K562 (cell line): ENCODE measurements around the gene PTGES3L. TPM values are rescaled to one million over a fixed set of nuclear protein-coding genes. Genes with fewer than 3 reads are reported as not detected.

Source experiments
- ATAC-seq: fragments of 200-7000 bp; cut with Tn5 transposase; 3 replicates; pipeline ENCODE4 v1.9.1; 2020; ENCODE audit warnings: moderate library complexity
- BruUV-seq: library from RNA; stranded (reverse); fragments of 400-500 nt; replicated peaks from 2 replicates; lab custom pipeline; 2021; lab: Mats Ljungman, UMichigan
- CTCF ChIA-PET: fragments of 300-600 bp; formaldehyde crosslinking; extraction: SDS; loops from one replicate; lab custom pipeline; 2021; ENCODE audit warnings: low intra/inter-chr PET ratio; lab: Yijun Ruan, JAX
- POLR2A ChIA-PET: fragments of 300-600, 350-650 bp; sonication (Branson Sonifier 250); formaldehyde crosslinking; extraction: SDS; loops from one replicate; lab custom pipeline; 2021; ENCODE audit warnings: antibody characterized with exemption, inconsistent platforms; lab: Yijun Ruan, JAX
- DNase-seq, 4 experiments: peaks; one replicate each; pipeline versions ENCODE4 v3.0.0 to v3.0.0-alpha.2; 2011 to 2018; ENCODE audit warnings: low spot score in 3 of 4, mixed read lengths in 3 of 4; ENCODE audit errors: extremely low read depth in 1 of 4
- FAIRE-seq: peaks from 2 replicates; lab custom pipeline; 2011; peaks lifted over from hg19 to GRCh38; lab: Jason Lieb, UNC
- H2AFZ ChIP-seq: 2 replicates; pipeline ENCODE4 v1.6.0; 2011; ENCODE audit warnings: low read depth, low read length, control low read depth, inconsistent platforms
- H3K27ac ChIP-seq: fragments of 200-600 bp; 3 replicates; pipeline ENCODE4 v1.8.0; 2011; ENCODE audit warnings: low read depth, mild to moderate bottlenecking, control low read depth, inconsistent platforms, low read length, moderate library complexity, mixed read lengths; ENCODE audit errors: extremely low read depth
- H3K27me3 ChIP-seq, 2 experiments: fragments of 300-600 bp in 1 of 2; 2 replicates in 1 of 2; 3 replicates in 1 of 2; pipeline versions ENCODE4 v1.6.0 to v1.8.0; 2011; ENCODE audit warnings: inconsistent platforms in 2 of 2, low read length in 2 of 2, mild to moderate bottlenecking in 1 of 2, mixed read lengths in 1 of 2, moderate library complexity in 1 of 2; ENCODE audit not compliant: control insufficient read depth in 2 of 2, insufficient read depth in 2 of 2
- H3K36me3 ChIP-seq: fragments of 300-600 bp; 3 replicates; pipeline ENCODE4 v1.8.0; 2011; ENCODE audit warnings: mild to moderate bottlenecking, low read length, inconsistent platforms; ENCODE audit not compliant: control insufficient read depth, insufficient read depth
- H3K4me1 ChIP-seq, 2 experiments: fragments of 200-600 bp in 1 of 2; replicated peaks in 1 of 2; 2 replicates in 1 of 2; 3 replicates in 1 of 2; pipeline versions ENCODE4 v1.5.1 to v1.8.0; 2011; ENCODE audit warnings: inconsistent platforms in 2 of 2, low read length in 2 of 2, mild to moderate bottlenecking in 1 of 2, mixed read lengths in 1 of 2, moderate library complexity in 1 of 2; ENCODE audit not compliant: control insufficient read depth in 2 of 2, insufficient read depth in 2 of 2
- H3K4me2 ChIP-seq: 2 replicates; pipeline ENCODE4 v1.6.1; 2011; ENCODE audit warnings: low read length, control low read depth, inconsistent platforms, mixed read lengths; ENCODE audit not compliant: insufficient read depth
- H3K4me3 ChIP-seq: fragments of 200-600 bp; sonication (generic), shearing (Covaris generic); 2 replicates; pipeline ENCODE4 v1.5.1; 2016; ENCODE audit warnings: control low read depth, inconsistent platforms
- H3K79me2 ChIP-seq: fragments of 200-600 bp; 3 replicates; pipeline ENCODE4 v1.8.0; 2011; ENCODE audit warnings: low read length, inconsistent platforms; ENCODE audit not compliant: control insufficient read depth, insufficient read depth
- H3K9ac ChIP-seq, 2 experiments: 2 replicates each; pipeline versions ENCODE4 v1.6.0 to v1.6.1; 2011; ENCODE audit warnings: low read depth in 2 of 2, low read length in 2 of 2, control low read depth in 1 of 2, inconsistent platforms in 1 of 2, mild to moderate bottlenecking in 1 of 2, mixed read lengths in 1 of 2; ENCODE audit not compliant: insufficient read depth in 1 of 2
- H3K9me1 ChIP-seq: one replicate; pipeline ENCODE4 v1.6.0; 2011; ENCODE audit warnings: inconsistent platforms, mild to moderate bottlenecking, low read length, moderate library complexity; ENCODE audit not compliant: control insufficient read depth, insufficient read depth
- H3K9me3 ChIP-seq: replicated peaks from 2 replicates; pipeline ENCODE4 v1.5.1; 2011; ENCODE audit warnings: low read depth, low read length, inconsistent platforms; ENCODE audit not compliant: control insufficient read depth, insufficient read depth
- H4K20me1 ChIP-seq: replicated peaks from 2 replicates; pipeline ENCODE4 v1.6.1; 2011; ENCODE audit warnings: low read length, inconsistent platforms, mixed read lengths; ENCODE audit not compliant: control insufficient read depth, insufficient read depth
- FOXP1 ChIP-seq: sonication (generic); formaldehyde crosslinking; IDR thresholded peaks from 2 replicates; pipeline ENCODE4 v1.8.0; 2022; ENCODE audit warnings: mild to moderate bottlenecking, missing genetic modification reagents
- GATAD2B ChIP-seq: fragments of 450-650 bp; IDR thresholded peaks from 2 replicates; pipeline ENCODE4 v1.6.1; 2017; ENCODE audit warnings: mild to moderate bottlenecking, borderline replicate concordance
- IFI16 ChIP-seq: fragments of 250-450 bp; sonication (Bioruptor Pico); IDR thresholded peaks from 2 replicates; pipeline ENCODE4 v2.1.2; 2022; ENCODE audit warnings: mild to moderate bottlenecking, inconsistent platforms
- KAT2B ChIP-seq: IDR thresholded peaks from one replicate; pipeline ENCODE4 v1.6.1; 2012; ENCODE audit warnings: low read depth, mild to moderate bottlenecking, control low read depth, inconsistent platforms, low read length, moderate library complexity
- KAT8 ChIP-seq: fragments of 450-650 bp; IDR thresholded peaks from 2 replicates; pipeline ENCODE4 v1.6.1; 2016; ENCODE audit warnings: low read depth, mild to moderate bottlenecking
- SMARCA4 ChIP-seq: fragments of 450-650 bp; IDR thresholded peaks from 2 replicates; pipeline ENCODE4 v1.6.1; 2016
- SMC3 ChIP-seq: conservative IDR thresholded peaks from 2 replicates; pipeline ENCODE4 v1.6.1; 2011; ENCODE audit warnings: low read depth, low read length, improper control_type of control experiment; ENCODE audit not compliant: insufficient read depth
- TAF15 ChIP-seq: fragments of 200-400 bp; formaldehyde crosslinking; IDR thresholded peaks from 2 replicates; pipeline ENCODE4 v1.6.1; 2017; ENCODE audit warnings: mild to moderate bottlenecking, low read depth, low read length, moderate library complexity
- TEAD2 ChIP-seq: fragments of 450-650 bp; IDR thresholded peaks from 2 replicates; pipeline ENCODE4 v1.6.1; 2016; ENCODE audit warnings: missing genetic modification characterization, control low read depth, missing compliant biosample characterization
- ZBED1 ChIP-seq: IDR thresholded peaks from 2 replicates; pipeline ENCODE4 v1.6.1; 2014
- ZKSCAN8 ChIP-seq: fragments of 200-800 bp; sonication (Bioruptor generic); IDR thresholded peaks from 2 replicates; pipeline ENCODE4 v1.6.1; 2016; ENCODE audit warnings: missing genetic modification characterization, missing compliant biosample characterization
- ZNF133 ChIP-seq: fragments of 250-450 bp; sonication (Bioruptor Pico); IDR thresholded peaks from 2 replicates; pipeline ENCODE4 v1.4.0; 2020; ENCODE audit warnings: mild to moderate bottlenecking
- ZNF184 ChIP-seq: sonication (generic); formaldehyde crosslinking; IDR thresholded peaks from 2 replicates; pipeline ENCODE4 v1.5.0; 2020; ENCODE audit warnings: missing genetic modification reagents
- ZNF830 ChIP-seq: fragments of 250-450 bp; sonication (Bioruptor Pico); IDR thresholded peaks from 2 replicates; pipeline ENCODE4 v1.5.0; 2021; ENCODE audit warnings: mild to moderate bottlenecking
- WGBS: fragments of 100-300 bp; shearing (Covaris generic); methylation state at CpG from one replicate; pipeline ENCODE4 v1.1.6; 2016; ENCODE audit warnings: low coverage, mixed read lengths; ENCODE audit not compliant: insufficient coverage; ENCODE audit errors: missing lambda C conversion rate; 5-methylcytosine and 5-hydroxymethylcytosine counted together
- in situ Hi-C: fragments of 300-500 bp; cut with MboI; formaldehyde crosslinking; loops from 4 replicates; pipeline ENCODE4 v1.15.0; 2018; ENCODE audit warnings: inconsistent platforms, mixed read lengths
- intact Hi-C: fragments of 100-400 bp; cut with micrococcal nuclease; formaldehyde crosslinking; loops from 2 replicates; pipeline ENCODE4 v1.14.2; 2022
- polyA plus RNA-seq, 8 experiments: library from polyadenylated mRNA; depleted of rRNA in 4 of 8; stranded (reverse) in 5 of 8; unstranded in 3 of 8; fragments of >200 nt; fragmentation: Nextera tagmentation in 2 of 8; fragmentation: Illumina TruSeq in 1 of 8; extraction: Ambion mirVana in 2 of 8; extraction: Trizol in 1 of 8; gene quantifications; 2 replicates each; pipeline versions ENCODE4 v1.2.1 to v1.2.3, GENCODE V29; 2011 to 2014; ENCODE audit warnings: inconsistent platforms in 1 of 8, missing spikeins in 1 of 8
- total RNA-seq, 7 experiments: library from RNA; depleted of rRNA in 6 of 7; stranded (reverse); fragments of >200 nt in 6 of 7; fragmentation: Illumina TruSeq in 2 of 7; extraction: Trizol in 2 of 7; gene quantifications; 2 replicates each; pipeline versions ENCODE4 v1.2.1 to v1.2.3, GENCODE V29; 2011 to 2021; ENCODE audit warnings: low replicate concordance in 1 of 7
- TF ChIP-seq, protein P1 (sequence below): fragments of 450-650 bp; IDR thresholded peaks from one replicate; pipeline ENCODE4 v1.6.1; 2018; ENCODE audit warnings: mild to moderate bottlenecking, moderate library complexity; ENCODE audit not compliant: partially characterized antibody
- TF ChIP-seq, protein P2 (sequence below): fragments of 450-650 bp; IDR thresholded peaks from 2 replicates; pipeline ENCODE4 v1.6.1; 2016; ENCODE audit warnings: missing biosample characterization, missing genetic modification characterization
- TF ChIP-seq, protein P3 (sequence below): fragments of 450-650 bp; IDR thresholded peaks from 2 replicates; pipeline ENCODE4 v1.6.1; 2018; ENCODE audit not compliant: partially characterized antibody

PTGES3L gene
- total and polyA plus RNA-seq, 9 of the 15 experiments (the other 6 are each of a cell fraction or from before 2014, with no cell fraction given), result 6.0 to 16.0 (median 9.6) TPM

DNA sequence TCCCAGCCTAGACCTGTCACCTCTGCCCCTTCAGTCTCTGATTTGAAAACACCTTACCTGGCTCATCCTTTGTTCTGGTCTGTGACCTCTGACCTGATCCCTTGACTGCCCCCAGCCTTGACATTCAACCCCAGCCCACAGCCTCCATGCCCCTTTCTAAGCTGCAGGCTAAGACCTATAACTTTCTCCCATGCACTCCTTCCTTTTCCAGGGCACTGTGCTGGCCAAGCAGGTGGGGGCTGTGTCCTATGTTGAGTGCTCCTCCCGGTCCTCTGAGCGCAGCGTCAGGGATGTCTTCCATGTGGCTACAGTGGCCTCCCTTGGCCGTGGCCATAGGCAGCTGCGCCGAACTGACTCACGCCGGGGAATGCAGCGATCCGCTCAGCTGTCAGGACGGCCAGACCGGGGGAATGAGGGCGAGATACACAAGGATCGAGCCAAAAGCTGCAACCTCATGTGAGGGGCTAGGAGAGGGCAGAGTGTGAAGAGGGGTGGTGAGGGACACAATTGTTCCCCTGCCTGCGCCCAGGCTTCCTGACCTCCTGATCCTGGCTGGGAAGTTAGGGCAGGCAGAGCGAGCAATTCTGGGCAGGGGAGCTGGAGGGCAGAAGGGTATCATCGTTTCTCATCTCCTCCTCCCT is 48.5 kb upstream of the PTGES3L start:
- CTCF ChIA-PET, result no interaction called here
- Histone ChIP-seq H4K20me1 (no peaks in the 10 kb centered on the region), H3K4me3 (no peak overlapping the region), H3K27me3 (no peaks in the 10 kb centered on the region), H3K9me1 (no peaks in the 10 kb centered on the region), H3K4me2 (no peak overlapping the region), H3K36me3 (no peaks in the 10 kb centered on the region), H2AFZ (no peak overlapping the region), H3K9ac (peak overlapping the region in 1 of 2 experiments; percentile 75; a peak in 1 of 4 replicates), H3K79me2 (no peaks in the 10 kb centered on the region), H3K4me1 (peaks cover 3 to 34% of the 10 kb centered on the region in 2 experiments), H3K9me3 (no peaks in the 10 kb centered on the region), H3K27ac (no peak overlapping the region)
- POLR2A ChIA-PET, result interaction anchor here (0.9 to 1.4 kb wide), 3 partner anchors 9 to 288 kb away, joined by 3 to 5 read pairs (median 4); no protein-coding TSS in a partner anchor
- FAIRE-seq, result no peak
- in situ Hi-C loops, result no loop called here
- intact Hi-C loops, result no loop called here
- WGBS, result 58% methylated on average over 17 of the region's 17 CpGs
- ATAC-seq, result no peak
- no TSS peak for BruUV-seq
- DNase-seq, result no peak
- TF ChIP-seq ZKSCAN8 (CRISPR knock-in tag), result no peak
- no peak for TF ChIP-seq ZNF184 (CRISPR knock-in tag)
- no peak for TF ChIP-seq ZBED1
- TF ChIP-seq ZNF830 (CRISPR knock-in tag), result no peak
- TF ChIP-seq IFI16 (CRISPR knock-in tag), result no peak
- TF ChIP-seq KAT2B, result no peak
- TF ChIP-seq FOXP1 (CRISPR knock-in tag), result no peak
- TF ChIP-seq, protein P1, sequence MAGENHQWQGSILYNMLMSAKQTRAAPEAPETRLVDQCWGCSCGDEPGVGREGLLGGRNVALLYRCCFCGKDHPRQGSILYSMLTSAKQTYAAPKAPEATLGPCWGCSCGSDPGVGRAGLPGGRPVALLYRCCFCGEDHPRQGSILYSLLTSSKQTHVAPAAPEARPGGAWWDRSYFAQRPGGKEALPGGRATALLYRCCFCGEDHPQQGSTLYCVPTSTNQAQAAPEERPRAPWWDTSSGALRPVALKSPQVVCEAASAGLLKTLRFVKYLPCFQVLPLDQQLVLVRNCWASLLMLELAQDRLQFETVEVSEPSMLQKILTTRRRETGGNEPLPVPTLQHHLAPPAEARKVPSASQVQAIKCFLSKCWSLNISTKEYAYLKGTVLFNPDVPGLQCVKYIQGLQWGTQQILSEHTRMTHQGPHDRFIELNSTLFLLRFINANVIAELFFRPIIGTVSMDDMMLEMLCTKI, result no peak
- TF ChIP-seq SMARCA4, result no peak
- TF ChIP-seq, protein P2, sequence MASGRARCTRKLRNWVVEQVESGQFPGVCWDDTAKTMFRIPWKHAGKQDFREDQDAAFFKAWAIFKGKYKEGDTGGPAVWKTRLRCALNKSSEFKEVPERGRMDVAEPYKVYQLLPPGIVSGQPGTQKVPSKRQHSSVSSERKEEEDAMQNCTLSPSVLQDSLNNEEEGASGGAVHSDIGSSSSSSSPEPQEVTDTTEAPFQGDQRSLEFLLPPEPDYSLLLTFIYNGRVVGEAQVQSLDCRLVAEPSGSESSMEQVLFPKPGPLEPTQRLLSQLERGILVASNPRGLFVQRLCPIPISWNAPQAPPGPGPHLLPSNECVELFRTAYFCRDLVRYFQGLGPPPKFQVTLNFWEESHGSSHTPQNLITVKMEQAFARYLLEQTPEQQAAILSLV (tag), result no peak
- TF ChIP-seq TEAD2 (tag), result no peak
- TF ChIP-seq ZNF133, result no peak
- TF ChIP-seq, protein P3, sequence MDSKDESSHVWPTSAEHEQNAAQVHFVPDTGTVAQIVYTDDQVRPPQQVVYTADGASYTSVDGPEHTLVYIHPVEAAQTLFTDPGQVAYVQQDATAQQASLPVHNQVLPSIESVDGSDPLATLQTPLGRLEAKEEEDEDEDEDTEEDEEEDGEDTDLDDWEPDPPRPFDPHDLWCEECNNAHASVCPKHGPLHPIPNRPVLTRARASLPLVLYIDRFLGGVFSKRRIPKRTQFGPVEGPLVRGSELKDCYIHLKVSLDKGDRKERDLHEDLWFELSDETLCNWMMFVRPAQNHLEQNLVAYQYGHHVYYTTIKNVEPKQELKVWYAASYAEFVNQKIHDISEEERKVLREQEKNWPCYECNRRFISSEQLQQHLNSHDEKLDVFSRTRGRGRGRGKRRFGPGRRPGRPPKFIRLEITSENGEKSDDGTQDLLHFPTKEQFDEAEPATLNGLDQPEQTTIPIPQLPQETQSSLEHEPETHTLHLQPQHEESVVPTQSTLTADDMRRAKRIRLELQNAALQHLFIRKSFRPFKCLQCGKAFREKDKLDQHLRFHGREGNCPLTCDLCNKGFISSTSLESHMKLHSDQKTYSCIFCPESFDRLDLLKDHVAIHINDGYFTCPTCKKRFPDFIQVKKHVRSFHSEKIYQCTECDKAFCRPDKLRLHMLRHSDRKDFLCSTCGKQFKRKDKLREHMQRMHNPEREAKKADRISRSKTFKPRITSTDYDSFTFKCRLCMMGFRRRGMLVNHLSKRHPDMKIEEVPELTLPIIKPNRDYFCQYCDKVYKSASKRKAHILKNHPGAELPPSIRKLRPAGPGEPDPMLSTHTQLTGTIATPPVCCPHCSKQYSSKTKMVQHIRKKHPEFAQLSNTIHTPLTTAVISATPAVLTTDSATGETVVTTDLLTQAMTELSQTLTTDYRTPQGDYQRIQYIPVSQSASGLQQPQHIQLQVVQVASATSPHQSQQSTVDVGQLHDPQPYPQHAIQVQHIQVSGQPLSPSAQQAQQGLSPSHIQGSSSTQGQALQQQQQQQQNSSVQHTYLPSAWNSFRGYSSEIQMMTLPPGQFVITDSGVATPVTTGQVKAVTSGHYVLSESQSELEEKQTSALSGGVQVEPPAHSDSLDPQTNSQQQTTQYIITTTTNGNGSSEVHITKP, result no peak
- no peak for TF ChIP-seq SMC3
- TF ChIP-seq TAF15, result no peak
- TF ChIP-seq KAT8, result no peak
- no peak for TF ChIP-seq GATAD2B
